ENCODE measurements around the gene ADAMTS15. TPM values are rescaled to one million over a fixed set of nuclear protein-coding genes. Genes with fewer than 3 reads are reported as not detected.

ADAMTS15 gene
- total RNA-seq, 6 donors from 2014 or later = 2.5 to 23.0 (median 7.2) TPM

- Histone ChIP-seq H3K9me3 (no peaks in the 10 kb centered on the region), H3K36me3 (peaks cover 0 to 27% (median 12%) of the 10 kb centered on the region in 4 donors), H3K27me3 (no peaks in the 10 kb centered on the region), H3K4me1 (peaks cover 3 to 23% (median 8%) of the 10 kb centered on the region in 4 donors), H3K27ac (peak overlapping the region in 2 of 4 donors; percentile 35 to 36), H3K4me3 (no peak overlapping the region)
- WGBS, 2 donors = 78 to 97% methylated on average over 10 of the region's 10 CpGs
- ATAC-seq (ENCODE audit: low FRiP score in 2 of 2) (no peak), DNase-seq (no peak)
- TF ChIP-seq POLR2A (IDR thresholded peaks at IDR 0.05) (no peak), CTCF (IDR thresholded peaks at IDR 0.05) (no peak), POLR2AphosphoS5 (IDR thresholded peaks at IDR 0.05) (no peak), EP300 (IDR thresholded peaks at IDR 0.05) (no peak)
These were observed 27.1 kb downstream of the ADAMTS15 start for GRCh38 chr11:130475426-130476053.

DNA sequence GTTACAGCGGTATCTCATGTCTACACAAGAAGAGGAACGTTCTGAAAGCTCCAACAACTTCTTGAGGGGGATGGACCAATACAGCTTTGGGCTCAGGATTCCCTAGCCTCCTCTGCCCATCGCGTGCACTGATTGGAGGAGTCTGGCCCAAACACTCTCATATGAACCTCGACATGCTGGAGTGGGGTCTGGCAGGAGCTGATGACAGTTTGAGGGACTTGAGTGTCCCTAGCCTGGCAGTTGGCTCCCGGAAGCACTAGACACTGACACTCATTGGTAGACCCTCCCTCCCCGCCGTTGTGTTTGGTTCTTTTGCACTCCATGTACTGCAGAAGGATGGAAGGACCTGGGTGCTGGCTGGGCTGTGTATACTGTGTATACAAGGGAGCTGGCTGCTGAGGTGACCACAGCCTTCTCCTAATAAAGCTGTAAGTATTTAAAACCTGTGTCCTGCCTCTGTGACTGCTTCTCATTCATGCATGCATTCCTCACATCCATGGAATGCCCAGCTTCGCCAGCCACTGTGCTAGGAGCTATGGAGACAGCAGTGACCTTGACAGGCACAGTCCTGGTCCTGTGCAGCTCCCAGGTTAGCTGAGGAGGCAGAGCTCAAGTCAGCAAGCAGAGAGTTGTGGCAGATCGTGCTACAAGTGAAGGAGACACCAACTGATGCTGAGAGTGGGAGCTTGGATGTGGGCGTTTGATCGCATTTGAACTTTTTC is 27.9 kb downstream of the ADAMTS15 start:
- Histone ChIP-seq H3K36me3 (peaks cover 0 to 19% (median 9%) of the 10 kb centered on the region in 4 donors), H3K4me1 (peaks cover 3 to 23% (median 8%) of the 10 kb centered on the region in 4 donors), H3K9me3 (no peaks in the 10 kb centered on the region), H3K27me3 (no peaks in the 10 kb centered on the region), H3K4me3 (no peak overlapping the region), H3K27ac (peak overlapping the region in 3 of 4 donors; percentile 40 to 66 (median 57))
- 76 to 83% methylated on average over 12 of the region's 12 CpGs for WGBS, 2 donors
- TF ChIP-seq EP300 (IDR thresholded peaks at IDR 0.05) (no peak), CTCF (IDR thresholded peaks at IDR 0.05) (no peak), POLR2AphosphoS5 (IDR thresholded peaks at IDR 0.05) (no peak), POLR2A (IDR thresholded peaks at IDR 0.05) (no peak)
- DNase-seq = no peak
- ATAC-seq (ENCODE audit: low FRiP score in 2 of 2) = no peak

- peaks cover 0 to 19% (median 9%) of the 10 kb centered on the region in 4 donors for H3K36me3 ChIP-seq
- no peaks in the 10 kb centered on the region for H3K27me3 ChIP-seq
- WGBS, 2 donors = 80 to 83% methylated on average over 16 of the region's 16 CpGs
- H3K27ac ChIP-seq = peak overlapping the region; percentile 17 to 66 (median 48)
- peaks cover 3 to 23% (median 8%) of the 10 kb centered on the region in 4 donors for H3K4me1 ChIP-seq
- no peak overlapping the region for H3K4me3 ChIP-seq
- peak in 1 of 2 donors; percentile 65 for DNase-seq
- no peaks in the 10 kb centered on the region for H3K9me3 ChIP-seq
- TF ChIP-seq EP300 (IDR thresholded peaks at IDR 0.05) (no peak), POLR2A (IDR thresholded peaks at IDR 0.05) (no peak), POLR2AphosphoS5 (IDR thresholded peaks at IDR 0.05) (no peak), CTCF (IDR thresholded peaks at IDR 0.05) (no peak)
- ATAC-seq (ENCODE audit: low FRiP score in 2 of 2) = no peak
These were observed 28.6 kb downstream of the ADAMTS15 start for GRCh38 chr11:130476922-130477491.

GRCh38 chr11:130477586-130478203 is 29.2 kb downstream of the ADAMTS15 start:
- TF ChIP-seq EP300 (IDR thresholded peaks at IDR 0.05) (no peak), POLR2A (IDR thresholded peaks at IDR 0.05) (no peak), POLR2AphosphoS5 (IDR thresholded peaks at IDR 0.05) (no peak), CTCF (IDR thresholded peaks at IDR 0.05) (no peak)
- H3K4me1 ChIP-seq = peaks cover 3 to 23% (median 8%) of the 10 kb centered on the region in 4 donors
- DNase-seq (no peak), ATAC-seq (ENCODE audit: low FRiP score in 2 of 2) (no peak)
- 57 to 63% methylated on average over 6 of the region's 6 CpGs for WGBS, 2 donors
- no peak overlapping the region for H3K4me3 ChIP-seq
- peaks cover 0 to 14% (median 8%) of the 10 kb centered on the region in 4 donors for H3K36me3 ChIP-seq
- no peaks in the 10 kb centered on the region for H3K9me3 ChIP-seq
- H3K27ac ChIP-seq = peak overlapping the region; percentile 17 to 66 (median 58)
- H3K27me3 ChIP-seq = no peaks in the 10 kb centered on the region

All from upper lobe of left lung (tissue), 6 donors.